Aorta (tissue), 5 donors: ENCODE results near the gene OSM. TPM values are rescaled to one million over a fixed set of nuclear protein-coding genes. Genes with fewer than 3 reads are reported as not detected.
A peak's percentile ranks its signal among the peaks of the same experiment; 100 is the strongest.

Experiments
- ATAC-seq: fragments of 200-7000 bp; cut with Tn5 transposase; one replicate; pipeline ENCODE4 v1.9.1; 2022; ENCODE audit warnings: moderate library complexity; ENCODE audit not compliant: low FRiP score
- DNase-seq, 2 donors: peaks; one replicate each; pipeline ENCODE4 v3.0.0-alpha.2; 2020
- H3K27ac ChIP-seq, 2 donors: one replicate each; pipeline ENCODE4 v1.5.1; 2013; ENCODE audit warnings: low read length in 2 of 2, mild to moderate bottlenecking in 2 of 2, moderate library complexity in 2 of 2, control low read depth in 1 of 2, inconsistent platforms in 1 of 2, low read depth in 1 of 2
- H3K27me3 ChIP-seq, 2 donors: one replicate each; pipeline ENCODE4 v1.6.1; 2013; ENCODE audit warnings: control low read depth in 1 of 2, low read length in 1 of 2, mild to moderate bottlenecking in 1 of 2, moderate library complexity in 1 of 2; ENCODE audit not compliant: insufficient read depth in 2 of 2, control insufficient read depth in 1 of 2
- H3K36me3 ChIP-seq, 2 donors: one replicate each; pipeline ENCODE4 v1.6.1; 2013; ENCODE audit warnings: control low read depth in 1 of 2, low read length in 1 of 2, mild to moderate bottlenecking in 1 of 2; ENCODE audit not compliant: insufficient read depth in 2 of 2, control insufficient read depth in 1 of 2
- H3K4me1 ChIP-seq, 2 donors: one replicate each; pipeline ENCODE4 v1.6.1; 2013; ENCODE audit warnings: low read length in 2 of 2, control low read depth in 1 of 2, mild to moderate bottlenecking in 1 of 2, moderate library complexity in 1 of 2; ENCODE audit not compliant: insufficient read depth in 2 of 2, control insufficient read depth in 1 of 2
- H3K4me3 ChIP-seq, 2 donors: one replicate each; pipeline ENCODE4 v1.5.1; 2013; ENCODE audit warnings: low read length in 2 of 2, control low read depth in 1 of 2, mild to moderate bottlenecking in 1 of 2
- H3K9me3 ChIP-seq: one replicate; pipeline ENCODE4 v1.6.1; 2013; ENCODE audit warnings: mild to moderate bottlenecking, low read length; ENCODE audit not compliant: control insufficient read depth
- WGBS, 2 donors: extraction: QIAGEN DNeasy Blood & Tissue Kit; methylation state at CpG; one replicate each; pipeline ENCODE4 v1.1.7; 2013; 5-methylcytosine and 5-hydroxymethylcytosine counted together
- intact Hi-C, 2 donors: fragments of 100-400 bp; cut with DNase I; formaldehyde crosslinking; loops; one replicate each; pipeline versions ENCODE4 v1.14.2 to v1.15.0; 2022
- polyA plus RNA-seq, 2 donors: library from polyadenylated mRNA; stranded (reverse); fragments of 200-250 nt; gene quantifications; one replicate each; pipeline ENCODE4 v1.2.3, GENCODE V29; 2013
- total RNA-seq, 2 donors: library from RNA; stranded (reverse); fragmentation: NEBNext Ultra II Directional; extraction: Animal tissue kit (Norgen Biotek cat#: 25700); gene quantifications; one replicate each; pipeline ENCODE4 v1.2.1, GENCODE V29; 2021
- donor health status: healthy with polysubstance abuse.
- donor health status: Bipolar disorder and iron deficiency.
- donor health status: DM: no; HTN: no; CAD: no.
- donor health status: DM: no; HTN: no; CAD: no.
- donor health status: DM: yes; HTN: yes; CAD: no.

OSM gene
- total and polyA plus RNA-seq, 4 donors: 1.4 to 3.9 (median 1.5) TPM

- no peaks in the 10 kb centered on the region for H3K27me3 ChIP-seq
- DNase-seq: no peak
- no peaks in the 10 kb centered on the region for H3K9me3 ChIP-seq
- H3K4me3 ChIP-seq: no peak overlapping the region
- H3K36me3 ChIP-seq: no peaks in the 10 kb centered on the region
- H3K27ac ChIP-seq: no peak overlapping the region
- 84 to 88% methylated on average over 12 of the region's 12 CpGs for WGBS, 2 donors
- ATAC-seq: no peak
- peaks cover 0 to 2% of the 10 kb centered on the region in 2 donors for H3K4me1 ChIP-seq
- intact Hi-C loops: no loop called here
Measured at GRCh38 chr22:30247974-30248373, 18.7 kb downstream of the OSM start.

GRCh38 chr22:30247561-30247960 lies 19.1 kb downstream of the OSM start:
- Histone ChIP-seq H3K4me1 (peaks cover 0 to 2% of the 10 kb centered on the region in 2 donors), H3K9me3 (no peaks in the 10 kb centered on the region), H3K4me3 (no peak overlapping the region), H3K27ac (no peak overlapping the region), H3K36me3 (no peaks in the 10 kb centered on the region), H3K27me3 (no peaks in the 10 kb centered on the region)
- intact Hi-C loops: no loop called here
- ATAC-seq (no peak), DNase-seq (no peak)
- 80 to 83% methylated on average over 11 of the region's 11 CpGs for WGBS, 2 donors

- ATAC-seq (no peak), DNase-seq (no peak)
- no peaks in the 10 kb centered on the region for H3K9me3 ChIP-seq
- H3K27me3 ChIP-seq: no peaks in the 10 kb centered on the region
- H3K4me3 ChIP-seq: no peak overlapping the region
- H3K27ac ChIP-seq: no peak overlapping the region
- no peaks in the 10 kb centered on the region for H3K36me3 ChIP-seq
- H3K4me1 ChIP-seq: peaks cover 0 to 2% of the 10 kb centered on the region in 2 donors
- intact Hi-C loops: no loop called here
- 20% methylated on average over 15 of the region's 15 CpGs for WGBS, 2 donors
Measured at GRCh38 chr22:30246814-30247376, 19.8 kb downstream of the OSM start.

- peaks cover 0 to 2% of the 10 kb centered on the region in 2 donors for H3K4me1 ChIP-seq
- no peaks in the 10 kb centered on the region for H3K9me3 ChIP-seq
- ATAC-seq: no peak
- intact Hi-C loops: no loop called here
- peak within 1 kb of the TSS; percentile 4 to 23 for H3K4me3 ChIP-seq
- H3K36me3 ChIP-seq: no peaks in the 10 kb centered on the region
- whole genome bisulfite sequencing, 2 donors: 1 to 2% methylated on average over 54 to 64 of the region's 64 CpGs
- no peaks in the 10 kb centered on the region for H3K27me3 ChIP-seq
- no peak within 1 kb of the TSS for H3K27ac ChIP-seq
- DNase-seq: no peak
Measured at GRCh38 chr22:30245985-30246813, 20.5 kb downstream of the OSM start, which contains the start of gene LIF. LIF (minus strand) TSS chr22:30246759; CDS start chr22:30246695, 64 bp downstream.

- no peaks in the 10 kb centered on the region for H3K9me3 ChIP-seq
- H3K36me3 ChIP-seq: no peaks in the 10 kb centered on the region
- intact Hi-C loops: no loop called here
- ATAC-seq (no peak), DNase-seq (no peak)
- 59 to 60% methylated on average over 15 of the region's 15 CpGs for WGBS, 2 donors
- H3K4me1 ChIP-seq: peaks cover 0 to 2% of the 10 kb centered on the region in 2 donors
- H3K4me3 ChIP-seq: peak overlapping the region in 1 of 2 donors; percentile 23
- H3K27ac ChIP-seq: no peak overlapping the region
- no peaks in the 10 kb centered on the region for H3K27me3 ChIP-seq
Measured at GRCh38 chr22:30245181-30245984, 21.3 kb downstream of the OSM start.

- intact Hi-C loops: no loop called here
- DNase-seq (no peak), ATAC-seq (no peak)
- Histone ChIP-seq H3K9me3 (no peaks in the 10 kb centered on the region), H3K27ac (no peak overlapping the region), H3K4me1 (peaks cover 0 to 2% of the 10 kb centered on the region in 2 donors), H3K27me3 (no peaks in the 10 kb centered on the region), H3K36me3 (no peaks in the 10 kb centered on the region), H3K4me3 (no peak overlapping the region)
- WGBS, 2 donors: 93 to 95% methylated on average over 5 of the region's 5 CpGs
Measured at GRCh38 chr22:30244641-30245040, 22.0 kb downstream of the OSM start.

GRCh38 chr22:30244066-30244465 lies 22.6 kb downstream of the OSM start:
- intact Hi-C loops: no loop called here
- ATAC-seq: no peak
- Histone ChIP-seq H3K36me3 (no peaks in the 10 kb centered on the region), H3K9me3 (no peaks in the 10 kb centered on the region), H3K27me3 (no peaks in the 10 kb centered on the region), H3K27ac (no peak overlapping the region), H3K4me1 (peaks cover 0 to 2% of the 10 kb centered on the region in 2 donors), H3K4me3 (no peak overlapping the region)
- WGBS, 2 donors: 96 to 98% methylated on average over 10 of the region's 10 CpGs
- no peak for DNase-seq

GRCh38 chr22:30243661-30244060 lies 23.0 kb downstream of the OSM start:
- Histone ChIP-seq H3K27me3 (no peaks in the 10 kb centered on the region), H3K4me1 (peaks cover 0 to 2% of the 10 kb centered on the region in 2 donors), H3K27ac (no peak overlapping the region), H3K9me3 (no peaks in the 10 kb centered on the region), H3K36me3 (no peaks in the 10 kb centered on the region), H3K4me3 (no peak overlapping the region)
- DNase-seq (no peak), ATAC-seq (no peak)
- 97% methylated on average over 22 of the region's 22 CpGs for WGBS, 2 donors
- intact Hi-C loops: no loop called here
